Right renal pelvis (tissue), 4 donors: ENCODE data around the gene ZCRB1. TPM values are rescaled to one million over a fixed set of nuclear protein-coding genes. Genes with fewer than 3 reads are reported as not detected.
"Not testable (repeated sequence)": the region's sequence is repeated elsewhere in the genome, so short reads cannot be mapped to it uniquely, and the experiment has no call there.

Experiments used
- DNase-seq, 4 donors: peaks; one replicate each; pipeline ENCODE4 v3.0.0-alpha.2; 2013; ENCODE audit warnings: low read depth in 4 of 4, low spot score in 3 of 4, missing footprints in 1 of 4
- polyA plus RNA-seq, 4 donors: library from polyadenylated mRNA; unstranded; fragments of 120-200 nt; gene quantifications; one replicate each; pipeline ENCODE4 v1.2.1, GENCODE V29; 2013; ENCODE audit not compliant: insufficient read length in 4 of 4

The ZCRB1 gene
- polyA plus RNA-seq, 4 donors = 87.2 to 96.9 (median 90.7) TPM

- peak in 2 of 4 donors; percentile 8 to 27 for DNase-seq
These were observed 6.7 kb upstream of the ZCRB1 start for GRCh38 chr12:42332301-42333285.

GRCh38 chr12:42330097-42330496 is 4.2 kb upstream of the ZCRB1 start:
- not testable (repeated sequence) for DNase-seq

GRCh38 chr12:42327227-42327590 is 1.3 kb upstream of the ZCRB1 start:
- no peak for DNase-seq

GRCh38 chr12:42326541-42327226 is 790 bp upstream of the ZCRB1 start:
- peak in 2 of 4 donors; percentile 4 to 8 for DNase-seq

GRCh38 chr12:42325326-42325652 is 605 bp downstream of the ZCRB1 start:
- DNase-seq = no peak

GRCh38 chr12:42323856-42324255 is 2.0 kb downstream of the ZCRB1 start:
- DNase-seq = no peak

- DNase-seq = no peak
These were observed 3.3 kb downstream of the ZCRB1 start for GRCh38 chr12:42322567-42322966.

GRCh38 chr12:42320796-42321195 is 5.1 kb downstream of the ZCRB1 start:
- no peak for DNase-seq

- DNase-seq = no peak
These were observed 10.8 kb downstream of the ZCRB1 start for GRCh38 chr12:42315108-42315507.

- DNase-seq = no peak
These were observed 15.9 kb downstream of the ZCRB1 start for GRCh38 chr12:42309996-42310395.

- no peak for DNase-seq
These were observed 17.5 kb downstream of the ZCRB1 start for GRCh38 chr12:42308390-42308789.

- DNase-seq = no peak
These were observed 19.6 kb downstream of the ZCRB1 start for GRCh38 chr12:42306297-42306696.

GRCh38 chr12:42299392-42300308 is 26.2 kb downstream of the ZCRB1 start:
- DNase-seq = no peak

- no peak for DNase-seq
These were observed 27.0 kb downstream of the ZCRB1 start for GRCh38 chr12:42298887-42299286.

GRCh38 chr12:42296503-42297109 is 29.3 kb downstream of the ZCRB1 start:
- DNase-seq = no peak

- DNase-seq = no peak
These were observed 34.2 kb downstream of the ZCRB1 start for GRCh38 chr12:42291680-42292079.

- DNase-seq = no peak
These were observed 37.4 kb downstream of the ZCRB1 start for GRCh38 chr12:42288544-42288943.

GRCh38 chr12:42286741-42287140 is 39.2 kb downstream of the ZCRB1 start:
- DNase-seq = no peak

- no peak for DNase-seq
These were observed 40.5 kb downstream of the ZCRB1 start for GRCh38 chr12:42285431-42285830.

- no peak for DNase-seq
These were observed 41.0 kb downstream of the ZCRB1 start for GRCh38 chr12:42284876-42285275.
